Glutamatergic neuron (in vitro differentiated cells): ENCODE measurements around the gene PUS3. TPM values are rescaled to one million over a fixed set of nuclear protein-coding genes. Genes with fewer than 3 reads are reported as not detected.
A peak's percentile ranks its signal among the peaks of the same experiment; 100 is the strongest.

Experiments
- DNase-seq: peaks from one replicate; pipeline ENCODE4 v3.0.0; 2022
- H3K27ac Mint-ChIP-seq: one replicate; pipeline ENCODE4 v1.8.0; 2020; ENCODE audit warnings: mild to moderate bottlenecking, mixed read lengths, inconsistent platforms; ENCODE audit not compliant: unreplicated experiment
- H3K27me3 Mint-ChIP-seq: one replicate; pipeline ENCODE4 v1.8.0; 2020; ENCODE audit warnings: mild to moderate bottlenecking, moderate library complexity, mixed read lengths, inconsistent platforms; ENCODE audit not compliant: unreplicated experiment
- H3K36me3 Mint-ChIP-seq: one replicate; pipeline ENCODE4 v1.8.0; 2020; ENCODE audit warnings: mild to moderate bottlenecking, mixed read lengths, inconsistent platforms; ENCODE audit not compliant: unreplicated experiment
- H3K4me1 Mint-ChIP-seq: one replicate; pipeline ENCODE4 v1.8.0; 2020; ENCODE audit warnings: mild to moderate bottlenecking, low read depth, mixed read lengths, inconsistent platforms; ENCODE audit not compliant: unreplicated experiment
- H3K4me3 Mint-ChIP-seq: one replicate; pipeline ENCODE4 v1.8.0; 2020; ENCODE audit warnings: mild to moderate bottlenecking, mixed read lengths, inconsistent platforms; ENCODE audit not compliant: unreplicated experiment
- H3K9me3 Mint-ChIP-seq: one replicate; pipeline ENCODE4 v1.8.0; 2020; ENCODE audit warnings: mild to moderate bottlenecking, moderate library complexity, mixed read lengths, inconsistent platforms; ENCODE audit not compliant: unreplicated experiment
- CTCF ChIP-seq: fragments of 200-600 bp; sonication (generic); IDR thresholded peaks from one replicate; pipeline ENCODE4 v1.5.0; 2021; ENCODE audit not compliant: partially characterized antibody, unreplicated experiment
- total RNA-seq: library from RNA; stranded (reverse); fragmentation: NEBNext Ultra II Directional; extraction: Animal tissue kit (Norgen Biotek cat#: 25700); gene quantifications from one replicate; pipeline ENCODE4 v1.2.1, GENCODE V29; 2021; ENCODE audit not compliant: unreplicated experiment

The PUS3 gene
- total RNA-seq, 1 donor from 2014 or later: 12.6 TPM

- no peak for DNase-seq
- Mint-ChIP-seq H3K4me1 (peaks cover 24% of the 10 kb centered on the region), H3K36me3 (no peaks in the 10 kb centered on the region), H3K4me3 (no peak overlapping the region), H3K9me3 (peaks cover 13% of the 10 kb centered on the region), H3K27me3 (peaks cover 12% of the 10 kb centered on the region), H3K27ac (peak overlapping the region; percentile 24)
- TF ChIP-seq CTCF: no peak
Observed at GRCh38 chr11:125940145-125940544, 37.1 kb upstream of the PUS3 start.

GRCh38 chr11:125939081-125939521 is 36.1 kb upstream of the PUS3 start:
- no peak overlapping the region for H3K27ac Mint-ChIP-seq
- DNase-seq: no peak
- TF ChIP-seq CTCF: no peak
- H3K27me3 Mint-ChIP-seq: peaks cover 12% of the 10 kb centered on the region
- H3K36me3 Mint-ChIP-seq: no peaks in the 10 kb centered on the region
- peaks cover 13% of the 10 kb centered on the region for H3K9me3 Mint-ChIP-seq
- peaks cover 24% of the 10 kb centered on the region for H3K4me1 Mint-ChIP-seq
- H3K4me3 Mint-ChIP-seq: no peak overlapping the region

- Mint-ChIP-seq H3K36me3 (no peaks in the 10 kb centered on the region), H3K9me3 (peaks cover 13% of the 10 kb centered on the region), H3K27me3 (peaks cover 12% of the 10 kb centered on the region), H3K27ac (no peak overlapping the region), H3K4me1 (peaks cover 24% of the 10 kb centered on the region), H3K4me3 (no peak overlapping the region)
- TF ChIP-seq CTCF: no peak
- DNase-seq: no peak
Observed at GRCh38 chr11:125938418-125938817, 35.4 kb upstream of the PUS3 start.

- Mint-ChIP-seq H3K36me3 (no peaks in the 10 kb centered on the region), H3K4me1 (peaks cover 7% of the 10 kb centered on the region), H3K27me3 (no peaks in the 10 kb centered on the region), H3K4me3 (no peak overlapping the region), H3K27ac (no peak overlapping the region), H3K9me3 (peaks cover 4% of the 10 kb centered on the region)
- no peak for DNase-seq
- TF ChIP-seq CTCF: no peak
Observed at GRCh38 chr11:125935618-125936199, 32.7 kb upstream of the PUS3 start.

GRCh38 chr11:125935056-125935455 is 32.0 kb upstream of the PUS3 start:
- Mint-ChIP-seq H3K9me3 (peaks cover 4% of the 10 kb centered on the region), H3K36me3 (no peaks in the 10 kb centered on the region), H3K4me1 (peaks cover 3% of the 10 kb centered on the region), H3K27me3 (no peaks in the 10 kb centered on the region), H3K27ac (no peak overlapping the region), H3K4me3 (no peak overlapping the region)
- DNase-seq: no peak
- no peak for TF ChIP-seq CTCF
